ENCODE data around the gene DDX20.

DNA sequence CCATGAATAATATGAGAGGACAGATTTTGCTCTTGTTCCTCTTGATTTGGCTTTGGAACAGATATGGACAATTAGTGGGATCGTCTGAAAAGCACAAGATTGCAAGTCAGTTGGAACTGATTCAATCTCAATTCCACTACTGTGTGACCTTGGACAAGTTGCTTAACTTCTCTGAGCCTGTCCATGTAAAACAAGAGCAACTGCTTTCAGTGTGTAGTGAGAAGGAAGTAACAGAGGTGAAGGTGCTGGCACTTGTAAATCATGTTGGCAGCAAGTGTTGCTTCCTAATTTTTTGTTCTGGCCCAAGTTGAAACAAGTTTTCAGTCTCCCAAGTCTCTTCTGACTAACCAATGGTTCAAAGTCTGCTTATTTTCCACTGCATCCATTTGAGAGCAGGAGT is 31.8 kb upstream of the DDX20 start:
- TF ChIP-seq, protein P1, sequence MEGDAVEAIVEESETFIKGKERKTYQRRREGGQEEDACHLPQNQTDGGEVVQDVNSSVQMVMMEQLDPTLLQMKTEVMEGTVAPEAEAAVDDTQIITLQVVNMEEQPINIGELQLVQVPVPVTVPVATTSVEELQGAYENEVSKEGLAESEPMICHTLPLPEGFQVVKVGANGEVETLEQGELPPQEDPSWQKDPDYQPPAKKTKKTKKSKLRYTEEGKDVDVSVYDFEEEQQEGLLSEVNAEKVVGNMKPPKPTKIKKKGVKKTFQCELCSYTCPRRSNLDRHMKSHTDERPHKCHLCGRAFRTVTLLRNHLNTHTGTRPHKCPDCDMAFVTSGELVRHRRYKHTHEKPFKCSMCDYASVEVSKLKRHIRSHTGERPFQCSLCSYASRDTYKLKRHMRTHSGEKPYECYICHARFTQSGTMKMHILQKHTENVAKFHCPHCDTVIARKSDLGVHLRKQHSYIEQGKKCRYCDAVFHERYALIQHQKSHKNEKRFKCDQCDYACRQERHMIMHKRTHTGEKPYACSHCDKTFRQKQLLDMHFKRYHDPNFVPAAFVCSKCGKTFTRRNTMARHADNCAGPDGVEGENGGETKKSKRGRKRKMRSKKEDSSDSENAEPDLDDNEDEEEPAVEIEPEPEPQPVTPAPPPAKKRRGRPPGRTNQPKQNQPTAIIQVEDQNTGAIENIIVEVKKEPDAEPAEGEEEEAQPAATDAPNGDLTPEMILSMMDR (IDR thresholded peaks at IDR 0.05) = no peak
- TF ChIP-seq POLR2AphosphoS5 (IDR thresholded peaks at IDR 0.05) = no peak
- no peak for TF ChIP-seq EP300 (IDR thresholded peaks at IDR 0.05)
- no peak for TF ChIP-seq POLR2A (IDR thresholded peaks at IDR 0.05; ENCODE audit: low read depth)
